Neural progenitor cell (in vitro differentiated cells): ENCODE data around the gene KCNE4.

Experiments used
- CTCF ChIP-seq: fragments of 200-600 bp; sonication (generic); IDR thresholded peaks from 2 replicates; pipeline ENCODE4 v1.5.1; 2017; ENCODE audit warnings: antibody characterized with exemption, mild to moderate bottlenecking
- EZH2 ChIP-seq: fragments of 200-600 bp; sonication (generic); IDR thresholded peaks from 2 replicates; pipeline ENCODE4 v1.6.1; 2017; ENCODE audit warnings: antibody characterized with exemption, mild to moderate bottlenecking, moderate library complexity
- EZH2phosphoT487 ChIP-seq: fragments of 200-600 bp; sonication (generic); IDR thresholded peaks from 2 replicates; pipeline ENCODE4 v1.6.1; 2017; ENCODE audit warnings: antibody characterized with exemption

- TF ChIP-seq CTCF (no peak), EZH2 (no peak), EZH2phosphoT487 (no peak)
Measured at GRCh38 chr2:223046470-223047040, 5.4 kb upstream of the KCNE4 start.
